NCI-H82 (cell line): ENCODE results near the gene KPNA1.

Experiments
- DNase-seq: peaks from one replicate; lab custom pipeline; 2025; lab: John Stamatoyannopoulos, UW

Gene KPNA1

DNA sequence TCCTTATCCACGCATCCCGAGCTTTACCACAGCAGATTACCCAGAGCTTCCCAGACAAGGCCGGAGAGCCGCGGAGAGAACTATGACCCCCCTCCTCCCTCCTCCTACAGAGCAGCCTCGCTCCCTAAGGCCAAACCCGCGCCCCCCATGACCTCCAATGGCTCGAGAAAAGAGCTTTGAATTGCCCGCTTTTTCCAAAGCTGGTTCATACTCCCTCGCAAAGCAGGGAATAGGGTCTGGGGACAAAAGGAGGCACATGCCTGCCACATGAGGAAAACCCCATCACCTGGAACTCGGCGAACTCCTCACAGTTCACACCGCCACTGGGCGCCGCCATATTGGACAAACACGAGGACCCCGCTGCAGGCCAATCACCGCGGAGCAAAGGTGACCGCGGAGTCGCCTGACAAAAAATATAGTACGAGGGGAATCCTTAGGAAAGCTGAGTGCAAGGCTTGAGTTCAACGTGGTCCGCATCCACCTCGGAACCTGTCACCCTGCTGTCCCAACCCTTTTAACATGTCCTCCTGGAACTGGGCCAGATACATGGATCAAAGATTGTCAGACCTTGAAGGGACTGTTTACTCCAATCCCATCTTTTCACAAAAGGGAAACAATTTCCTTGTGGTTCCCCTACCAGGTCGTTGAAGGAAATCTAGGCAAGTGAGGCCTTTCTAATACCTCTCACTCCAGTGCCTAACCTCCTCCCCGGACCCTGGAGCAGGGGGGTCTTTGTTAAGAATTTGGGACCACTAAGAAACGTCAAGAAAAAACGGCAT lies 131.7 kb downstream of the KPNA1 start, which contains the start of gene MIX23:
TSS of gene MIX23 (minus strand) at position 344 of the 779 bp plus-strand sequence. CDS start at position 337, 7 bp downstream.
- peak; percentile 97 for DNase-seq

- DNase-seq: no peak
These were observed 136.8 kb downstream of the KPNA1 start for GRCh38 chr3:122377975-122378374.

- no peak for DNase-seq
These were observed 140.7 kb downstream of the KPNA1 start for GRCh38 chr3:122374034-122374433.
